Measurements from ENCODE around the gene P2RX5.
"Not testable (repeated sequence)": the region's sequence is repeated elsewhere in the genome, so short reads cannot be mapped to it uniquely, and the experiment has no call there.

Gene P2RX5, protein sequence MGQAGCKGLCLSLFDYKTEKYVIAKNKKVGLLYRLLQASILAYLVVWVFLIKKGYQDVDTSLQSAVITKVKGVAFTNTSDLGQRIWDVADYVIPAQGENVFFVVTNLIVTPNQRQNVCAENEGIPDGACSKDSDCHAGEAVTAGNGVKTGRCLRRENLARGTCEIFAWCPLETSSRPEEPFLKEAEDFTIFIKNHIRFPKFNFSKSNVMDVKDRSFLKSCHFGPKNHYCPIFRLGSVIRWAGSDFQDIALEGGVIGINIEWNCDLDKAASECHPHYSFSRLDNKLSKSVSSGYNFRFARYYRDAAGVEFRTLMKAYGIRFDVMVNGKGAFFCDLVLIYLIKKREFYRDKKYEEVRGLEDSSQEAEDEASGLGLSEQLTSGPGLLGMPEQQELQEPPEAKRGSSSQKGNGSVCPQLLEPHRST

DNA sequence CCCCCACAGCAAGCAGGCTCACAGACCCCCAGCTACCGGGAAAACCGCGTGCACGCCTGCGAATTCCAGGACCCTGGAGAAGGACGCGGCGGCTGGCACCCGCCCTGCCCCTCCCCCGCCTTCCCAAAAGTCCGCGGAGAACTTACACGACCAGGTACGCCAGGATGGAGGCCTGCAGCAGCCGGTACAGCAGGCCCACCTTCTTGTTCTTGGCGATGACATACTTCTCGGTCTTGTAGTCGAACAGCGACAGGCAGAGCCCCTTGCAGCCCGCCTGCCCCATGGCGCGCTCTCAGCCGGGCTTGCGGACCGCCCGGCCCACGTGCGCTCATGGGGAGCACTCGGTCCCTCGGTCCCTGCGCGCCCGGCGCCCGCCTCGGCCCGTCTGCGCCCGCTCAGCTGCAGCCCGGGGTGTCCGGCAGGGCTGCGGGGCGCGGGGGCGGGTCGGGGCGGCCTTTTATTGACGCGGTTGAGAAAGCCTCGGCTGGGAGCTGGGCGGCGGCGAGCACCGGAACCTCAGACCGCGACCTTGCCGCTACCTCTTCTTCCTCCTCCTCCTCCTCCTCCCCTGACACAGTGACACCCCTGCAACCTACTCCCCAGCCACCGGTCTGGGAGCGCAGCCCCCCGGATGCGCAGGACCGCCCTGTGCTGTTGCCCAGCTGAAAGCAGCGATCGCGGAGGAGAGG is at the start of gene P2RX5:
TSS of gene P2RX5 (minus strand) at position 433 of the 689 bp plus-strand sequence. CDS start at position 283, 150 bp downstream.
- DNase-seq (ENCODE audit: low spot score) = no peak

DNA sequence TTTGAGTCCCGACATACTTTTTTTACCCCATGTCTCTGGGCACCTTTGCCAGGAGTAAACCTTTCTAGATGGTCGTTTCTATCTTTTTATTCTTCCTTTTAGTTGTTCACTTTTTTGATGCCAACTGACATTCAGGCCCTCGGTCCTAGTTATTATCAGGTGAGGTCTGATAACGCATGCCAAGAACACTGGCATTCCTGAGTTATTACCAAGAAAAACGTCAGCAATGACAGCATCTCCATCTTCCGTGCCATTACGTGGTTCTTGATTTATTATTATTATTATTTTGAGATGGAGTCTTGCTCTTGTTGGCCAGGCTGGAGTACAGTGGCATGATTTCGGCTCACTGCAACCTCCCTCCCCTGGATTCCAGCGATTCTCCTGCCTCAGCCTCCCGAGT is 49.1 kb upstream of the P2RX5 start:
- no peak for DNase-seq (ENCODE audit: low spot score)

DNA sequence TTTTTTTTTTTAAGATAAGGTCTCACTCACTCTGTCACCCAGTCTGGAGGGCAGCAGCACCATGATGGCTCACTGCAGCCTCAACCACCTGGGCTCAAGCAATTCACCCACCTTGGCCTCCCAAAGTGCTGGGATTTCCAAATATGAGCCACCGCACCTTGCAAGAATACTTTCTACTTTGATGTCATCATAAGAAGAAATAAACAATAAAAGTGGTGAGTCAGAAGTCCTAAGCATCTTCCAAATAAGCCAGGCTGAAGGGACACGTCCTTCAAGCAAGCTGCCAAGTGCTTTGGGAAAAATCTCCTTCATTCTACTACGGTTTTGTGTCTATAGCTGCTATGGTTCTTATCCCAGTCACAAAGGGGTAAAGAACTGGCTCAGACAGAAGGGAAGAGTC is 48.1 kb upstream of the P2RX5 start:
- no peak for DNase-seq (ENCODE audit: low spot score)

DNA sequence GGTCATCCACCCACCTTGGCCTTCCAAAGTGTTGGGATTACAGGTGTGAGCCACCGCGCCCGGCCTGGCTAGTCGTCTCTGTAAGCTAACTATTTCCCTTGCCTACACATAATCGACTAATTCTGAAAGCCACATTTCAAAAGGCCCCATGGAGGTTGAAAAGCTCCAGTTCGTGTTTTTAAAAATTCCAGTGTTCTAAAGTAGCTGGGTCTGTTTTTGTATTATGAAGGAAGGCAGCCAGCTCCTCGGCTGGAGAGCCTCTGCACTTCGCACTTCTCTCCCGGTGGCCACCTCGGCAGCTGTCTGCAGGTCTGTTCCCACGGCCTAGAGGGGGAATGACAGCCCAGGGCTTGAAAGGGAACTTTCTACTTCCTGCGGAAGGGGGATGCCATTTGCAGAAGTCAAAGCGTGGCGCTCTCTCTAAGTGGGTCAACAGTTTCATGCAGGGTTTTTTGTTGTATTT is 44.7 kb upstream of the P2RX5 start:
- no peak for DNase-seq (ENCODE audit: low spot score)

DNA sequence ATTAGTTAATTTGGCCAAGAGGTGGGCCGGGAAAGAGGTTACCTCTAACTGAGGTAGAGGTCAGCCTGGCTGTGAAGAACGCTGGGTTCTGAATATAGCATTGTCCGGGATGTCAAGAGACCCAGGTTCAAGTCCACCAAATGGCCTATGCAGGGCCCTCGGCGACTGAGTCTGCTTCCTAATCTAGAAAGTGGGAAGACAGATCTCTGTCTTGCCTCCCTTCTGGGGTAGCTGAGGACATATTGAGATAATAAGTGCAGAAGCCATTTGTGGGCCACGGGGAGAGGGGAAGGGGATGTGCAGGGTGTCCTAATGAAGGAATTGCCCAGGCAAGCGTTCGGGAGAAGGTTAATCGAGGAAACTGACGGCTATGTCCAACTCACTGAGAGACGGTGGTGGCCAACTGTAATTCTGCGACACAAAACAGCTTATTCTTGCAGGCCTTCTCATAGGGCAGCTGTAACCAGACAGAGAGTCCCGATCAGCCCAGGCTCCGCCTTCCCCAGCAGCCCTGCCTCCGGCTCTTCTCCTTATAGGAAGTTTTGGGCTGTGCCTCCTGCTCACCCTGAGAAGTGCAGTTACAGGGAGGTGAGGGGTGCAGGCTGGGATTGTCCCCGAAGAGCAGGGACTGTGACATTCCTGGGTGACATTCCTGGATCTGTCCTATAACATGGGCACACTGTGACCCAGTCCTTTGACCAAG is 43.6 kb upstream of the P2RX5 start:
- DNase-seq (ENCODE audit: low spot score) = no peak

DNA sequence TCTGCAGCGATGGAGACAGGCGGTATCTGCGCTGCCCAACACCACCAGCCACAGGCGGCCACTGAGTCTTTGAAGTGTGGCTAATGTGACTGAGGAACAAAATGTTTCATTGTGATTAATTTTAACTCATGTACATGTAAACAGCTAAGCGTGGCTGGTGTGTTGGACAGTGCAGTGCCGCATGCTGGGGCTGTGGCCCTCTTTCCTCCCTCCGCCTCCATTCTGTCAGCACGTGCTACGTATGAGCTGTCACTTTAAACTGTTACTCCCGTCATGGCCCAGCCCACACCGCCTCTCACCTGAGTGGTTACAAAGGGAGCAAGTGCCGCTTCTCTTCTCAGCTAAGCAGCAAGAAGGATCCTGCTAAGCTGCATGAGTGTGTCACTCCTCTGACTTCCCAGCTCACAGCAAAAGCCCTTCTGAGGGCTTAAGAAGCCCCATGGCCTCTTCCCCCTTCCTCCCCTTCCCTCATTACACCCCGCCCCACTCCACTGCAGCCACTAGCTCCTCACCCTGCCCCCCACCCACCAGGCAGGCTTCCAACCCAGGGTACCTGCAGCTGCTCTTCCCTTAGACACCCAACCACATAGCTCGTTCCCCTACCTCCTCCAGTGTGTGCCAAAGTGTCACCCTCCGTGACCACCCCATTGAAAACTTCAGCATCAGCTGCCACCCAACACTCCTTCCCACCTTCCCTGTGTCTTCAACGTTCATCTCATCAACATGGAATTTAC is 42.8 kb upstream of the P2RX5 start:
- no peak for DNase-seq (ENCODE audit: low spot score)

DNA sequence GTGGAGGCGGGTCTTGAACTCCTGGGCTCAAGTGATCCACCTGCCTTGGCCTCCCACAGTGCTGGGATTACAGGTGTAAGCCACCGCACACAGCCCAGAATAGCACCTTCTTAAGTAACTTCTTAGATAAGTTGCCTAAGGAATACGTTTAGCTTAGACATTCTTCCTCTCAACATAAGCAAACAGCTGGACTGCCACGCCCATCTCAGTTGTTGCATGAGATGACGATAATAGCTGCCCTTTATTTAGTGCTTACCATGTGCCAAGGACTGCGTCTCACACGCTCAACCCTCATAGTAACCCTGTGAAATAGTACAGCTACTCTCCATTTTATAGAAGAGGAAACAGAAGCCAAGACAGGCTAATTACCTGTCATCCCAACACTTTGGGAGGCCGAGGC is 39.6 kb upstream of the P2RX5 start:
- DNase-seq (ENCODE audit: low spot score) = no peak

DNA sequence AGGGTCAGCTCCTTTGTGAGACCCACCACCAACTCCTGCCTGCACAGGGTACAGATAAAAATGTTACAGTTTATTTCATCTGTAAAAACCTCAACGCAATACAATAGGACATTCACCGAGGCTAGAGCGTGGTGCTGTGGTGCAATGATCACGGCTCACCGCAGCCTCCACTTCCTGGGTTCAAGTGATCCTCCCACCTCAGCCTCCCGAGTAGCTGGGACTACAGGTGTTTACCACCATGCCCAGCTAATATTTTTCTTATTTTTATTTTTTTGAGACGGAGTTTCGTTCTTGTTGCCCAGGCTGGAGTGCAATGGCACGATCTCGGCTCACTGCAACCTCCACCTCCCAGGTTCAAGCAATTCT is 38.9 kb upstream of the P2RX5 start:
- not testable (repeated sequence) for DNase-seq (ENCODE audit: low spot score)

DNA sequence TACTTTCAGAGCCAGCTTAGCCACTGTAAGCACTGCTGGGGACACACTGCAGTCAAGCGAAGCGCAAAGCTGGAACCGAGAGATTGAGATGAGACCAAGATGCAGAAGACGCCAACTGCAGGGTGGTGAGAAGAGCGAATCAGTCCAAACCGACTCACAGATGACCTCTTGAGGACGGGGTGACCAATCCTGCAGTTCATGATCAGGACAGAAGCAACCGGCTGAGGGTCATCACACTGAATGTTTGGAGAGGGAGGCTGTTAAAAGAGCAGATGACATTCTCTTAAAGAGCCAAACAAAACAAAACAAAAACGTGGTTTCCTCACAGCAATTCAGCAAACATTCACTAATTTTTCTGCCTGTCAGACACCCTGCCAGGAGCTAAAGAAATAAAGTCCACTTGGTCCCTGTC is 36.3 kb upstream of the P2RX5 start:
- no peak for DNase-seq (ENCODE audit: low spot score)

DNA sequence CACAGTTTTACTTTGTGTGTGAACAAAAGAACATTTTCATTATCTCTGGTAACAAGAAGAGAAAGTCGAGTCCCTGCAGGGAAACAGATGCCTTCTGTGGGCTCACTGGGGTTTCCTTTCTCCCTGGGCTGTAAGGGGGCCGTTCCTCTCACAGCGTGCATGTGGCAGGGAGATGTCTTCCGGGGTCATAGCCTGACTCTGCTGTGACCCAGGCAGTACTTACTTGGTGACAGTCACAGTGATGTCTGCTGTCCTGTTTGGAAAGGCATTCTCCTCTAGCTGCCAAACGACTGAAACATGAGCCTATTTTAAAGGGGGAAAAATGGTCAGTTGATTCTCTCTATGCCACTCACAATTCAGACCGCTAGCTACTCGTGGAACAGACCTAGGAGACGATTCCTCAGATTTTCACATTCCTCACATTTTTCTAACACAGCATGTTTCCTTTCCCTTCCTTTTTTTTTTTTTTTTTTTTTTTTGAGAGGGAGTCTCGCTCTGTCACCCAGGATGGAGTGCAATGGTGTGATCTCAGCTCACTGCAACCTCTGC is 35.0 kb upstream of the P2RX5 start:
- no peak for DNase-seq (ENCODE audit: low spot score)

DNA sequence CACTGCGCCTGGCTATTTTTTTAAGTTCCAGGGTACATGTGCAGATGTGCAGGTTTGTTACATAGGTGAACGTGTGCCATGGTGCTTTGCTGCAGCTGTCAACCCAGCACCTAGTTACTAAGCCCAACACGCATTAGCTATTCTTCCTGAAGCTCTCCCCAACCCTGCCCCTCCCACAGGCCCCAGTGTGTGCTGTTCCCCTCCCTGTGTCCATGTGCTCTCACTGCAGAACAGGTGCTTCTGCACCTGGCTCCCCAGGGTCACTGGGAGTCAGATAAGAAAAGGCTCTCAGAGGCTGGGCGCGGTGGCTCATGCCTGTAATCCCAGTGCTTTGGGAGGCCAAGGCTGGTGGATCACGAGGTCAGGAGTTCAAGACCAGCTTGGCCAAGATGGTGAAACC is 33.9 kb upstream of the P2RX5 start:
- no peak for DNase-seq (ENCODE audit: low spot score)

DNA sequence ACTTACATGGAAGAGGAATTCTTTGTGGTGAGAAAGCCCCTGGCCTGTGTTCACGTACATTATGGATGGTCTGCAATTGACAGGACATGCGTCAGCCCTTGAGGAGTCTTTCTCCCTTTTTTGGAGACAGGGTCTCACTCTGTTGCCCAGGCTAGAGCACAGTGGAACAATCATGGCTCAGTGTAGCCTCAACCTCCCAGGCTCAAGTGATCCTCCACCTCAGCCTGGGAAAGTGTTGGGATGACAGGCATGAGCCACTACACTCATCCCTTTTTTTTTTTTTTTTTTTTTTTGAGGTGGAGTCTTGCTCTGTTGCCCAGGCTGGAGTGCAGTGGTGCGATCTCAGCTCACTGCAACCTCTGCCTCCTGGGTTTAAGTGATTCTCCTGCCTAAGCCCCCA is 32.1 kb upstream of the P2RX5 start:
- DNase-seq (ENCODE audit: low spot score) = not testable (repeated sequence)

DNA sequence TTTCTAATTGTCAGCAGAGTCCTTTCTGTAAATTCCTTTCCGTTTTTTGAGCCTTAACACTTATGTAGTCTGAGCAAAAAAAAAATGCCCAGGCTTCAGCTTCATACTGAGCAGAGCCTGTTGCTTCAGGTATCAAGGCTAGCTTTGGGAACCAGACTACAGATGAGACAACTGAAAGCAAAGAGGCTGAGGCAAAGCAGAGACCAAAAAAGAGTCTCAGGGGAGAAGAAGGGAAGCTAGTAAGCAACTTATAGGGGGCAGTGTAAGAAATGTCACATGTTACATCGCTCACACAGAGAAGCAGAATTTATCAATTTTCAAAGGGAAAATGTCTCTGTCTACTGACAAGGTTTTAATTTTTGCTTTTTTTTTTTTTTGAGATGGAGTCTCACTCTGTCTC is 31.1 kb upstream of the P2RX5 start:
- DNase-seq (ENCODE audit: low spot score) = no peak

DNA sequence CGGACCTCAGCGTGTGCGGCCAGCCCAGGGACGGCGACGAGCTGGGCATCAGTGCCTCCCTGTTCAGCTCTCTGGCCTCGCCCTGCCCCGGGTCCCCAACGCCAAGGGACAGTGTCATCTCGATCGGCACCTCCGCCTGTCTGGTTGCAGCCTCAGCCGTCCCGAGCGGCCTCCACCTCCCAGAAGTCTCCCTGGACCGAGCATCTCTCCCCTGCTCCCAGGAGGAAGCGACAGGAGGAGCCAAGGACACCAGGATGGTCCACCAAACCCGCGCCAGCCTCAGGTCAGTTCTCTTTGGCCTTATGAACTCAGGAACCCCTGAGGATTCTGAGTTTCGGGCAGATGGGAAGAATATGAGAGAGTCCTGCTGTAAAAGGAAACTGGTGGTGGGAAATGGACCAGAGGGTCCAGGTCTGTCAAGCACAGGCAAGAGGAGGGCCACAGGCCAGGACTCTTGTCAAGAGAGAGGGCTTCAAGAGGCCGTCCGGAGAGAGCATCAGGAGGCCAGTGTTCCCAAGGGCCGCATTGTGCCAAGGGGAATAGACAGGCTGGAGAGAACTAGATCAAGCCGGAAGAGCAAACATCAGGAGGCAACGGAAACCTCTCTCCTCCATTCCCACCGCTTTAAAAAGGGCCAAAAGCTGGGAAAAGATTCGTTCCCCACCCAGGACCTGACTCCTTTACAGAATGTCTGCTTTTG is 28.6 kb upstream of the P2RX5 start:
- DNase-seq (ENCODE audit: low spot score) = no peak

DNA sequence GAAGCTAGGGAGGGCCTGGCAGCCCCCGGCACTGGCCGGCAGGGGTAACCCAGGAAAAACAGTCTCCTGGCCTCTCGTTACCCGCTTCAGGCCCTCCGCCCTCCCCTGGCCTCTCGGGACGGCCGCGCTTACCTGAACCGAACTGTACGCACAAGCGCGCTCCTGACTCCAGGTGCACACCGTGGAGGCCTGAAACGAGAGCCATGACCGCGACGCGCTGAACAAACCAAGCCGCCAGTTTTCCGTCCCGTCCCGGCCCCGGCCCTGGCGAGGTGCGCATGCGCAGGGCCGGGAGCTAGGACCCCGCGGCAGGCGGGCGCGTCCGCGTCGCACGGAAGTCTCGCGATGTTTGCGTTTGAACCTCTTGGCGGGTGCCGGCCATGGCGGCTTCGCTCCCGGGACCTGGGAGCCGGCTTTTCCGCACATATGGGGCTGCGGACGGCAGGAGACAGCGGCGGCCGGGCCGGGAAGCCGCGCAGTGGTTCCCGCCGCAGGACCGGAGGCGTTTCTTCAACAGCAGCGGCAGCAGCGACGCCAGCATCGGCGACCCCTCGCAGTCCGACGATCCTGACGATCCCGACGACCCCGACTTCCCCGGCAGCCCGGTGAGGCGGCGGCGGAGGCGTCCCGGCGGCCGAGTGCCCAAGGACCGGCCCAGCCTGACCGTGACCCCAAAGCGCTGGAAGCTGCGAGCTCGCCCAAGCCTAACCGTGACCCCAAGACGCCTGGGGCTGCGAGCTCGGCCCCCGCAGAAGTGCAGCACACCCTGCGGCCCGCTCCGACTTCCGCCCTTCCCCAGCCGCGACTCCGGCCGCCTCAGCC is 27.8 kb upstream of the P2RX5 start, which contains the start of gene HASPIN:
TSS of gene HASPIN (plus strand) at position 348 of the 822 bp plus-strand sequence. CDS start at position 381, 33 bp downstream.
- DNase-seq (ENCODE audit: low spot score) = peak; percentile 94

DNA sequence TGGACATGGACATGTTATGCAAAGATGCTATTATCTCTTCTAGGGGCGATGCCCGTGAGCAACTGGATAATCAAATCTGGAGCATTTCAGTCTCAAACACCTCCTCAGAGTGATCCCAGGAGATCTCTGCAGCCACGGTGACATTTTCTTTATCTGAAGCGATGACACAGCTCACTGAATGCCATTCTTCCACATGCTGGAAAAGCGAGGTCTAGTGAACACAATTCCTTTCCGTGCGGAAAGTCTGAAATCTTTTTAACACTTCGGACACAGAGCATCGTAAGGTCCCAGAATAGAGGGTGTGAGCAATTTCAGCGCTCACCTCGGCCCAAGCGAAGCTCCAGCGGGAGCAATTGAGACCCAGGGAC is 27.2 kb upstream of the P2RX5 start:
- DNase-seq (ENCODE audit: low spot score) = no peak

DNA sequence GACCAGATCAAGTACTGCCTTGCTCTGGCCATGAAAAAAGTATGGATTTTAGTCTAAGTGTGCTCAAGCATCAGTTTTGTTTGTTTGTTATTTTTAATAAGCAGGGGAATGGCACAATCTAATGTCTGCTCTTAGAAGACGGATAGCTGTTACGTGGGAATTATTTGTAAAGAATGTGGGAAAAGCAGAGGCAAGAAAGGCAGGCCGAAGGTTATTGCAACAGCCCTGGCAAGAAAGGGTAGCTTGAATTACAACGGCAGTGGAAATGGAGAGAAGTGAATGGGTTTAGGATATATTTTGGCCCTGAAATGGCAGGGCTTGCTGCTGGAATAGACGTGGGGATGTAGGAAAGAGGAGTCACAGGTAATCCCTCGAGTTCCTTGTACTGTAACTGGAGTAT is 26.8 kb upstream of the P2RX5 start:
- no peak for DNase-seq (ENCODE audit: low spot score)

DNA sequence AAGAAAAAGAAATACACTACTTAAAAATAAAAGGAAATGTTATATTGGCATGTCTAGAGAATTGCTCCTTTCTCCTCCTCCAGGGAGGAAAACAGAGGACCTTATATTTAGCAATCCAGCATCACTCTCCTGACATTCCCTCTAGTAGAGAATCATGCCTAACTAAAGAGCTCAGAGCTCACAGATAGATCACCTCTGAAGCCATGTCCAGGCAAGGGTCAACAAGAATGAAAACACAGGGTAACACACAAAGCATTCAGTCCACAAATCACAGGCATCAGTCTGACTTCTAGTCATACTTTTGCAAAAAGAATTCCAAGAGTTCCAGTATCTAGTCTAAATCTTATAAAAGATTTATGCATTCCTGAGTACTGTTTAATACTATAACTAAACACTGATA is 23.3 kb upstream of the P2RX5 start:
- DNase-seq (ENCODE audit: low spot score) = no peak

DNA sequence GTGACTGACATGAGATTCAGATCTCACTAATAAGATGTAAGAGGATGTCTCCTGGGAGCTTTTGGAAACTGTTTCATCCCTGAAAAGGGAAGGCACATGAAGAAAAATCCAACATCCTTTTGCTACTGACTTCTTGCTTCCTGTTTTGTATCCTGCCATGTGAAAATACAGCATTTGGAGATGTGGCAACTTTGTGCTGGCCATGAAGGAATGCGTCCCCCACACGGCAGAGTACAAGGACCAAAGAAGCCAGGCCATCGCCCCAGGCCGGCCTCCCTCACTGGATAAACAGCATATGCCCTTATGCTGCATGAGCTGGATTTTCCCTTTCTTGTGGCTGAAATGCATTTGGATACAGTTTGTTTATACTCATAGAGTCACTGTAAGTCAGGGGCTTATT is 22.2 kb upstream of the P2RX5 start:
- no peak for DNase-seq (ENCODE audit: low spot score)

DNA sequence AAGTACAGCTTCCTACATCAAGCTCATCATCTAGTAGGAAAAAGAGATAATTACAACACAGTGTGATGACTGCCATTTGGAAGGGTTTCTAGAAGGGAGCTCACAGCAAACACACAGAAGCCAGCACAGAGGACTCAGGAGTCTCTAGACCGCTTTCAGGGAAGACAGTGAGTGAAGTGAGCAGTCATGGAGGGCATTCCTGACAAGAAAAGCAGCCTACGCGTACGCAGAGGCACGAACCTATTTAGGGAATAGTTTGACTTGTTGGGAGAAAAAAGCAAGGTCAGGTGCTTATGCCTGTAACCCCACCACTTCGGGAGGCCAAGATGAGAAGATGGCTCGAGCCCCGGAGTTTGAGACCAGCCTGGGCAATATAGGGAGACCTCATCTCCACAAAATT is 19.3 kb upstream of the P2RX5 start:
- DNase-seq (ENCODE audit: low spot score) = no peak

Data from left forelimb (tissue), 1 donor.